Epithelial cell of proximal tubule (primary cell): ENCODE measurements around the gene TFEB. TPM values are rescaled to one million over a fixed set of nuclear protein-coding genes. Genes with fewer than 3 reads are reported as not detected.

Experiments used
- DNase-seq: peaks from one replicate; pipeline ENCODE4 v3.0.0-alpha.2; 2011; ENCODE audit warnings: low read depth
- H3K4me3 ChIP-seq: 2 replicates; pipeline ENCODE4 v1.5.1; 2011; ENCODE audit warnings: low read depth, mild to moderate bottlenecking, low read length
- total RNA-seq: library from RNA; depleted of rRNA; stranded (reverse); fragments of >200 nt; gene quantifications from 2 replicates; pipeline ENCODE4 v1.2.3, GENCODE V29; 2015
- TF ChIP-seq, protein P1 (sequence below): conservative IDR thresholded peaks from 2 replicates; pipeline ENCODE4 v1.5.1; 2012; ENCODE audit warnings: low read depth, mild to moderate bottlenecking, low read length

The TFEB gene
- total RNA-seq, 1 donor from 2014 or later, result 3.3 TPM

DNA sequence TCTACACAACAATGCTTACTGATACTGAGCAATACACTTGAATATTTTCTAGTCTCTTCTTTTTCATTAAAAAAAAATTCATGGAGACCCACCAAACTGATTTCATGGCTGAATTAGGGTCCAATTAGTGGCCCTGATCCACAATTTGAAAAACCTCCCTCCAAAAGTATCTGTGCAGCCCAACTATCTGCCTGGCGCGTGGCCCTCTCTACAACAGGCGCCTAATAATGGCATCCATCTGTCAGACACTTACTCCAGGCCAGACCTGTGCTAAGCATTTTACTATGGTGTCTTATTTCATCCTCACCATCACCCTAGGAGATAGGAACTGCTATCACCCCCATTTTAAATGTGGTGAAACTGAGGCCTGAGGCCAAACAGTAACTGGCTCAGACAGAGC lies 14.0 kb downstream of the TFEB start:
- H3K4me3 ChIP-seq, result no peak overlapping the region
- TF ChIP-seq, protein P1, sequence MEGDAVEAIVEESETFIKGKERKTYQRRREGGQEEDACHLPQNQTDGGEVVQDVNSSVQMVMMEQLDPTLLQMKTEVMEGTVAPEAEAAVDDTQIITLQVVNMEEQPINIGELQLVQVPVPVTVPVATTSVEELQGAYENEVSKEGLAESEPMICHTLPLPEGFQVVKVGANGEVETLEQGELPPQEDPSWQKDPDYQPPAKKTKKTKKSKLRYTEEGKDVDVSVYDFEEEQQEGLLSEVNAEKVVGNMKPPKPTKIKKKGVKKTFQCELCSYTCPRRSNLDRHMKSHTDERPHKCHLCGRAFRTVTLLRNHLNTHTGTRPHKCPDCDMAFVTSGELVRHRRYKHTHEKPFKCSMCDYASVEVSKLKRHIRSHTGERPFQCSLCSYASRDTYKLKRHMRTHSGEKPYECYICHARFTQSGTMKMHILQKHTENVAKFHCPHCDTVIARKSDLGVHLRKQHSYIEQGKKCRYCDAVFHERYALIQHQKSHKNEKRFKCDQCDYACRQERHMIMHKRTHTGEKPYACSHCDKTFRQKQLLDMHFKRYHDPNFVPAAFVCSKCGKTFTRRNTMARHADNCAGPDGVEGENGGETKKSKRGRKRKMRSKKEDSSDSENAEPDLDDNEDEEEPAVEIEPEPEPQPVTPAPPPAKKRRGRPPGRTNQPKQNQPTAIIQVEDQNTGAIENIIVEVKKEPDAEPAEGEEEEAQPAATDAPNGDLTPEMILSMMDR, result no peak
- DNase-seq, result no peak

DNA sequence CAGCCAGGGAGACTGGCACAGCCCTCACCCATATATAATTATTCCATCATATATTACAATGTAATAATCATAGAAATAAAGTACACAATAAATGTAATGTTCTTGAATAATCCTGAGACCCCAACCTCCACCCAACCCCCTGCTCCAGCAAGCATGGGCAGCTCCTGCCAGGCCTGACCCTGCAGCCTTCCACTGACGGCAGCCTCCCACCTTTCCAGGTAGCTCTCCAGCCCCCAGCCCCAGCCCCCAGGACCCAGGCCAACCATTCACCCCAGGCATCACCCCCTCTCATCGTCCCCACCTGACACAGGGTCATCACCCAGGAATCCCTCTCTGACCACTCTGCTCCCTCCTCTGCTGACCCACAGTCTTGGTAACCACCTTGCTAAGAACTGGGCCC lies 14.6 kb downstream of the TFEB start:
- TF ChIP-seq, protein P1, result no peak
- H3K4me3 ChIP-seq, result no peak overlapping the region
- DNase-seq, result no peak

DNA sequence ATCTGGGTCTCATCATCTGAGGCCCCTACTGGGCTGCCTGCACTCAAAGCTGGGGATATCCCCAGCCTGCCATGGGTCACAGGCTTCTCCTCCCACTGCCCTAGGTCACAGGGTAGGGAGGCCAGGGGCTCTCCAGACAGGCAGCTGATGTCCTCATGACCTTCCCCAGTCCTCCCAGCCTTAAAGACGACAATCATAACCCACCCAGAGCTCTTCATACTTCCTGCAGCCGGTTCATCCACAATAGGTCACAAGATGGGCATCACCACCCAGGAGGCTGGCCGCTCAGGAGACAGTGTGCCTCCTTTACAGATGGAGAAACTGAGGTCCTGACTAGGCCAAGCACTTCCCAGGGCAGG lies 15.2 kb downstream of the TFEB start:
- DNase-seq, result no peak
- no peak overlapping the region for H3K4me3 ChIP-seq
- TF ChIP-seq, protein P1, result no peak

DNA sequence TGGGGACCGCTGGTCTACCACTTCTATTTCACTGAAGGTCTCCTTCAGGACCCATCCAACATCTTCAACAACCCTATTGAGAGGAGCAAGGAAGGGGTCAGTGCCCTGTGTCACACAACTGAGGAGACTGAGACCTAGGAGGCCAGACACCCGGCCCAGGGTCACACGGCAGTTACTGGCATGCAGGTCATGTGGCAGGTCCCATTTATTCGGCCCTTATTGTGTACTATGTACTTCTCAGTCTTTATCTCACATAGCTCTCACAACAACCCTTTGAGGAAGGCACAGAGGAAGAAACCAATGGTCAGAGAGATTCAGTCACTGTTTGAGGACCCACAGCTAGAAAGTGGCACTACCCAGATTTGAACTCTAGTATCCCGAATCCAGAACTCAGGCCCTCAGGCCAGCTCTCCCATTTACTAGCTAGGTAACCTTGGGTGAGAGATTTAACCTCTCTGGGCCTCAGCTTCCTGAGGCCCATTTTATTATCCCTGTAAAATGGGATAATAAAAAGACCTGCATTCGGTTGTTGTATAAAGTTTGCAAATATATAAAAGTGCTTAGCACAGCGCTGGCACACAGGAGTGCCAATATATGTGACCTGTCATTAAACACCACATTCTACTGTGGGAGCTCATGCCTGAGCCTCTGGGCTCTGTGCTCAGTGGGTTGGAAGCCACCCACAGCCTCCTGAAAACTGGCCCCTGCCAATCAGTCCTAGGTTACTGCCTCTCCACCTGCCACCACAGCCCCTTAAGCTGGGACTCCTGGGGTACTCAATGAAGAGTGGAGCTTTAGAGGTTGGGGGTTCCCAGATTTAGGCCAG lies 15.8 kb downstream of the TFEB start:
- no peak for DNase-seq
- TF ChIP-seq, protein P1, result no peak

DNA sequence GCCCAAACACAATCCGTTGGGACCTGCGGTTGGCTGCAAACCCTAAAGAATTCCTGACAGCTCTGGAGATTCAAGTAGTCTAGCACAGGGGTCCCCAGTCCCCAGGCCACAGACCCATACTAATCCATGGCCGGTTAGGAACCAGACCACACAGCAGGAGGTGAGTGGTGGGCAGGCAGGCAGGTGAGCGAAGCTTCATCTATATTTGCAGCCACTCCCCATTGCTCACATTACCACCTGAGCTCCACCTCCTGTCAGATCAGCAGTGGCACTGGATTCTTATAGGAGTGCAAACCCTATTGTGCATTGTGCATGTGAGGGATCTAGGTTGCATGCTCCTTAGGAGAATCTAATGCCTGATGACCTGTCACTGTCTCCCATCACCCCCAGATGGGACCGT lies 16.6 kb downstream of the TFEB start:
- no peak for DNase-seq
- TF ChIP-seq, protein P1, result no peak
- no peak overlapping the region for H3K4me3 ChIP-seq

More for the DNA sequence above, 15.8 kb downstream of the TFEB start:
- H3K4me3 ChIP-seq, result no peak overlapping the region

DNA sequence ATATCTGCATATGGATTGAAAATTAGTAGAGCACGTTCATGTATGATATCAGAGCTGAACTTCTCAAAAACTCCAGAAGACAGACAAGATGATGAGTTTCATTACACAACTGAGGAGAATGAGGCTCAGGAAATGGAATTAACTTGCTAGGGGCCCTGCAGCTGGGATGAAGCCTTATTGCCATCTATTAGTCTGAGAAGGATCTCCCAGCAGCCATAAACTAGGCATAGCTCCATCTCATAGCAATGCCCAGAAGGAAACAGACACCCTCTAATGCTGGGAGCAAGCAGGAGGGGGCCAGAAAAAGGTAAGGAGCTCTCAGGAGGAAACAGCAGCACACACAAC lies 18.0 kb downstream of the TFEB start:
- no peak for DNase-seq
- TF ChIP-seq, protein P1, result no peak
- no peak overlapping the region for H3K4me3 ChIP-seq
